GM12801 (cell line): Measurements from ENCODE around the gene PANX1.

ENCODE experiments used
- CTCF ChIP-seq: IDR thresholded peaks from one replicate; pipeline ENCODE4 v1.5.1; 2011; ENCODE audit warnings: control low read depth; ENCODE audit not compliant: insufficient read length; ENCODE audit errors: extremely low read depth

PANX1 gene

GRCh38 chr11:94218372-94218771 lies 89.7 kb downstream of the PANX1 start:
- TF ChIP-seq CTCF = no peak

GRCh38 chr11:94219771-94220170 lies 91.1 kb downstream of the PANX1 start:
- no peak for TF ChIP-seq CTCF

GRCh38 chr11:94224078-94224477 lies 95.4 kb downstream of the PANX1 start:
- no peak for TF ChIP-seq CTCF
